Activated gamma-delta T cell treated with Interleukin-2 at 50 U/mL for 16 hours (primary cell): Measurements from ENCODE around the gene PKDREJ.
"Not testable (repeated sequence)": the region's sequence is repeated elsewhere in the genome, so short reads cannot be mapped to it uniquely, and the experiment has no call there.

Source experiments
- DNase-seq: peaks from one replicate; pipeline ENCODE4 v3.0.0-alpha.2; 2020

Gene PKDREJ

GRCh38 chr22:46263216-46263590, at the start of gene PKDREJ:
PKDREJ (minus strand) TSS chr22:46263343; CDS start chr22:46263322, 21 bp downstream.
- no peak for DNase-seq

GRCh38 chr22:46312848-46313247, 49.7 kb upstream of the PKDREJ start:
- DNase-seq: not testable (repeated sequence)

GRCh38 chr22:46312056-46312455, 48.9 kb upstream of the PKDREJ start:
- no peak for DNase-seq

GRCh38 chr22:46309526-46310085, 46.5 kb upstream of the PKDREJ start:
- DNase-seq: no peak

GRCh38 chr22:46308283-46308988, 45.3 kb upstream of the PKDREJ start:
- no peak for DNase-seq

GRCh38 chr22:46303347-46303965, 40.3 kb upstream of the PKDREJ start:
- no peak for DNase-seq

- no peak for DNase-seq
Observed at GRCh38 chr22:46300491-46300890, 37.3 kb upstream of the PKDREJ start.

GRCh38 chr22:46299101-46299500, 36.0 kb upstream of the PKDREJ start:
- no peak for DNase-seq

- DNase-seq: no peak
Observed at GRCh38 chr22:46297151-46297812, 34.1 kb upstream of the PKDREJ start.

- peak; percentile 96 for DNase-seq
Observed at GRCh38 chr22:46296257-46297150, 33.4 kb upstream of the PKDREJ start, which contains the start of gene GTSE1. GTSE1 (plus strand) TSS chr22:46296870; CDS start chr22:46297401, 531 bp downstream.

GRCh38 chr22:46295277-46295971, 32.3 kb upstream of the PKDREJ start:
- DNase-seq: no peak

GRCh38 chr22:46294784-46295183, 31.6 kb upstream of the PKDREJ start:
- DNase-seq: no peak

GRCh38 chr22:46293577-46294260, 30.6 kb upstream of the PKDREJ start:
- DNase-seq: peak; percentile 18

- DNase-seq: no peak
Observed at GRCh38 chr22:46292732-46293131, 29.6 kb upstream of the PKDREJ start.

GRCh38 chr22:46292173-46292572, 29.0 kb upstream of the PKDREJ start:
- no peak for DNase-seq

- no peak for DNase-seq
Observed at GRCh38 chr22:46290843-46291785, 28.0 kb upstream of the PKDREJ start.

GRCh38 chr22:46290121-46290842, 27.1 kb upstream of the PKDREJ start:
- no peak for DNase-seq

GRCh38 chr22:46289244-46289891, 26.2 kb upstream of the PKDREJ start:
- no peak for DNase-seq

- no peak for DNase-seq
Observed at GRCh38 chr22:46288846-46289243, 25.7 kb upstream of the PKDREJ start.
